Progenitor cell of endocrine pancreas (in vitro differentiated cells): ENCODE data around the gene ZNF287. TPM values are rescaled to one million over a fixed set of nuclear protein-coding genes. Genes with fewer than 3 reads are reported as not detected.

Source experiments
- DNase-seq: peaks from one replicate; pipeline ENCODE4 v3.0.0; 2021; ENCODE audit warnings: low spot score; ENCODE audit not compliant: unreplicated experiment
- H3K27ac Mint-ChIP-seq: 2 replicates; pipeline ENCODE4 v1.8.0; 2021; ENCODE audit warnings: mild to moderate bottlenecking, moderate library complexity, mixed read lengths
- H3K27me3 Mint-ChIP-seq: 2 replicates; pipeline ENCODE4 v1.8.0; 2021; ENCODE audit warnings: mixed read lengths
- H3K36me3 Mint-ChIP-seq: 2 replicates; pipeline ENCODE4 v1.8.0; 2022; ENCODE audit warnings: mixed read lengths; ENCODE audit not compliant: insufficient read depth
- H3K4me1 Mint-ChIP-seq: 2 replicates; pipeline ENCODE4 v1.8.0; 2021; ENCODE audit warnings: low read depth, mixed read lengths
- H3K4me3 Mint-ChIP-seq: 2 replicates; pipeline ENCODE4 v1.8.0; 2021; ENCODE audit warnings: low read depth, mild to moderate bottlenecking, moderate library complexity, mixed read lengths
- H3K9me3 Mint-ChIP-seq: 2 replicates; pipeline ENCODE4 v1.8.0; 2021; ENCODE audit warnings: low read depth, mixed read lengths
- CTCF ChIP-seq: fragments of 200-600 bp; sonication (generic); IDR thresholded peaks from one replicate; pipeline ENCODE4 v1.5.0; 2021; ENCODE audit warnings: antibody characterized with exemption, mild to moderate bottlenecking; ENCODE audit not compliant: unreplicated experiment
- long read RNA-seq: library from polyadenylated mRNA; unstranded; transcript quantifications from one replicate; pipeline ENCODE4 v2.0.0, GENCODE V29; 2020
- total RNA-seq: library from RNA; stranded (reverse); gene quantifications from 2 replicates; pipeline ENCODE4 v1.2.1, GENCODE V29; 2021

ZNF287 gene
- 11.6 TPM in 2 replicates for total RNA-seq
- long read RNA-seq, transcript ZNF287-202 (6 exons, 3,208 nt), result major isoform, 35 of 55 reads
- long read RNA-seq, partial matches to known transcripts, result 9 of 55 reads
- long read RNA-seq, other reads (novel, unspliced or antisense), result 10 of 55 reads

DNA sequence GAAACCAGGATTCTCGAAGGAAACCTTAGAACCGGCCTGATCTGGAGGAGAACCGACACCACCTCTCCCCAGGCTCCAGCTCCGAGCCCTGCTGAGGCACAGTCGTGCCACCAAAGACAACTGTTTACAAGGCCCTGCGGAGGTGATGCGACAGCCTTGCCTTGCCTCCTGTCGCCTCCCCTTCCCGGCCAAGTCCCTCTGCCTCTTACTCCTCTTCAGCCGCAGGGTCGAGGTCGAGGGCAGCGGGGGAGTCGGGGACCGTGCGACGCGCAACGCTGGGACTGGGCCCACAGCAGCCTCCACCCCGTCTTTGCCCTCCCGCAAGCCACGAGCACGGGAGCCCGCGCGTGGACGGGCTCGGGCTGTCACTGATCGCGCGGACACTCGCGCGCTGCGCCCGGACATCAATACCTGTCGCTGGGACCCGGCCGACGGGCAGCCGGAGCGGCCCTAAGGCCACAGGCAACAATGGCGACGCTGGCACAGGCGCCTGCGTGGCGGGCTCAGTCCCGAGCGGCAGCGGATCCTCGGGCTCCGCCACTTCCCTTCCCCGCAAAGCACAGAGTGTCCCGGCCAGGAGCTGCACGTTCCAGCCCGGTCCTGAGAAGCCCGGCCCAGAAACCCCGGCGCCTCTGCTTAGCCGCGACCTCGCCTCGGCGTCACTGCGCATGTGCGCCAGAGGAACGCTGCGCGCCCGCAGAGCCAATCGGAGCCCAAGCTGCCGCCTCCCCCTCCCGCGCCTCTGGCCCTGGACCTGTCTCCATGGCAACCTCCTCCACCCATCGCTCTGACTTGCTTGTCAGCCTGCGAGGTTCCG lies at the start of gene ZNF287:
Gene ZNF287, minus strand, starts transcription at position 664 of the 817 bp plus-strand sequence. CDS start 1,473 bp downstream, outside the sequence.
- DNase-seq, result peak; percentile 85
- H3K4me3 Mint-ChIP-seq, result peak within 1 kb of the TSS; percentile 82
- H3K4me1 Mint-ChIP-seq, result peaks cover 2% of the 10 kb centered on the region
- no peaks in the 10 kb centered on the region for H3K9me3 Mint-ChIP-seq
- TF ChIP-seq CTCF, result no peak
- peaks cover 5% of the 10 kb centered on the region for H3K36me3 Mint-ChIP-seq
- peak within 1 kb of the TSS; percentile 70 for H3K27ac Mint-ChIP-seq
- peaks cover 32% of the 10 kb centered on the region for H3K27me3 Mint-ChIP-seq

GRCh38 chr17:16617481-16618060 lies 48.6 kb upstream of the ZNF287 start:
- DNase-seq, result no peak
- Mint-ChIP-seq H3K36me3 (peaks cover 33% of the 10 kb centered on the region), H3K27me3 (no peaks in the 10 kb centered on the region), H3K27ac (no peak overlapping the region), H3K9me3 (peaks cover 51% of the 10 kb centered on the region), H3K4me3 (no peak overlapping the region), H3K4me1 (no peaks in the 10 kb centered on the region)
- TF ChIP-seq CTCF, result no peak

- Mint-ChIP-seq H3K27ac (no peak overlapping the region), H3K27me3 (peaks cover 9% of the 10 kb centered on the region), H3K4me1 (no peaks in the 10 kb centered on the region), H3K36me3 (no peaks in the 10 kb centered on the region), H3K4me3 (no peak overlapping the region), H3K9me3 (peaks cover 2% of the 10 kb centered on the region)
- DNase-seq, result no peak
- no peak for TF ChIP-seq CTCF
Observed at GRCh38 chr17:16599537-16599936, 30.5 kb upstream of the ZNF287 start.

DNA sequence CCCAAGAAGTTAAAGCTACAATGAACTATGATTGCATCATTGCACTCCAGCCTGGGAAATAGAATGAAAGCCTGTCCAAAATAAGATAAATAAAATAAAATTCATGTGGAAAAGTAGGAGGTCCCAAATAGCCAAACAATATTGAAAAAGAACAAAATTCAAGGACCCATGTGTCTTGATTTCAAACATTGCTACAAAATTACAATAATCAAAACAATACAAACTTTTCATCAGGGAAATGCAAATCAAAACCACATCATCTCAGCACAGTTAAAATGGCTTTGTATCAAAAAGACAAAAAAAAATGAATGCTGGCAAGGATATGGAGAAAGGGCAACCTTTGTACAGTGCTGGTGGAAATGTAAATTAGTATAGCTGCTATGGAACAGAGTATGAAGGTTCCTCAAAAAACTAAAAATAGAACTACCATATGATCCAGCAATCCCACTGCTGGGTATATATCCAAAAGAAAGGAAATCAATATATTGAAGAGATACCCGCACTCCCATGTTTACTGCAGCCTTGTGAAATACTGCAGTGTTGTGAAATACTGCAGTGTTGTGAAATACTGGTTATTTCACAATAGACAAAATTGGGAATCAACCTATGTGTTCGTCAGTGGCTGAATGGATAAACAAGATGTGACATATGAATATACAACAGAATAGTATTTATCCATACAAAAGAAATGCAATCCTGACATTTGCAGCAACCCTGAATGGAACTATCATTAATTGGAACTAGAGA lies 24.5 kb upstream of the ZNF287 start:
- Mint-ChIP-seq H3K27me3 (peaks cover 18% of the 10 kb centered on the region), H3K36me3 (peaks cover 1% of the 10 kb centered on the region), H3K27ac (no peak overlapping the region), H3K4me1 (no peaks in the 10 kb centered on the region), H3K4me3 (no peak overlapping the region), H3K9me3 (peaks cover 7% of the 10 kb centered on the region)
- no peak for DNase-seq
- TF ChIP-seq CTCF, result no peak
